ENCODE results near the gene DHRS1. TPM values are rescaled to one million over a fixed set of nuclear protein-coding genes. Genes with fewer than 3 reads are reported as not detected.

DHRS1 gene
- 10 to 100 TPM; 11.9 to 13.6 TPM for total RNA-seq

GRCh38 chr14:24299255-24300191, at the start of gene DHRS1, which contains the start of gene NOP9:
DHRS1 (minus strand) TSS chr14:24299780; CDS start chr14:24299106, 674 bp downstream.
NOP9 (plus strand) TSS chr14:24299850; CDS start chr14:24299955, 105 bp downstream.
- ATAC-seq (peak; percentile 76), DNase-seq (peak; percentile 94)
- no peak for TF ChIP-seq CTCF (IDR thresholded peaks at IDR 0.05)
- H3K4me3 Mint-ChIP-seq, result peak within 1 kb of the TSS; percentile 89
- H3K27ac Mint-ChIP-seq, result peak within 1 kb of the TSS; percentile 88
- peaks cover 40% of the 10 kb centered on the region for H3K4me1 Mint-ChIP-seq (ENCODE audit: low read depth)
- no peaks in the 10 kb centered on the region for H3K27me3 Mint-ChIP-seq
- intact Hi-C loops (cut with micrococcal nuclease), result no loop called here
- H3K9me3 Mint-ChIP-seq, result no peaks in the 10 kb centered on the region
- peaks cover 30% of the 10 kb centered on the region for H3K36me3 Mint-ChIP-seq (ENCODE audit: low read depth)
- ChIA-PET CTCF (interaction anchor here (0.9 to 28.2 kb wide), 15 partner anchors 9 to 139 kb away, joined by 3 to 873 read pairs (median 10); partner anchors contain the start of genes CHMP4A, CIDEB, GMPR2 and IRF9), POLR2A (interaction anchor here (0.5 to 6.5 kb wide), 17 partner anchors 9 to 139 kb away, joined by 3 to 54 read pairs (median 7); partner anchors contain the start of genes GMPR2, LTB4R, LTB4R2 and MDP1)

- no peak for TF ChIP-seq CTCF (IDR thresholded peaks at IDR 0.05)
- CTCF ChIA-PET, result interaction anchor here (1.0 to 5.7 kb wide), 2 partner anchors 8 to 15 kb away, joined by 3 to 70 read pairs; partner anchors contain the start of genes ADCY4 and RIPK3
- H3K9me3 Mint-ChIP-seq, result no peaks in the 10 kb centered on the region
- ATAC-seq (no peak), DNase-seq (no peak)
- H3K27ac Mint-ChIP-seq, result no peak overlapping the region
- POLR2A ChIA-PET, result interaction anchor here (0.6 to 0.7 kb wide), 2 partner anchors 63 to 962 kb away, joined by 3 to 4 read pairs; no protein-coding TSS in a partner anchor
- intact Hi-C loops (cut with micrococcal nuclease), result no loop called here
- peaks cover 31% of the 10 kb centered on the region for H3K27me3 Mint-ChIP-seq
- no peak overlapping the region for H3K4me3 Mint-ChIP-seq
- H3K4me1 Mint-ChIP-seq (ENCODE audit: low read depth), result no peaks in the 10 kb centered on the region
- H3K36me3 Mint-ChIP-seq (ENCODE audit: low read depth), result no peaks in the 10 kb centered on the region
Measured at GRCh38 chr14:24348186-24348585, 48.6 kb upstream of the DHRS1 start.

- Mint-ChIP-seq H3K4me1 (ENCODE audit: low read depth) (no peaks in the 10 kb centered on the region), H3K27ac (no peak overlapping the region), H3K27me3 (peaks cover 27% of the 10 kb centered on the region), H3K9me3 (no peaks in the 10 kb centered on the region), H3K4me3 (no peak overlapping the region), H3K36me3 (ENCODE audit: low read depth) (no peaks in the 10 kb centered on the region)
- CTCF ChIA-PET, result interaction anchor here (1.3 to 5.7 kb wide), 3 partner anchors 14 to 89 kb away, joined by 3 to 70 read pairs (median 8); partner anchors contain the start of gene ADCY4
- ATAC-seq, result no peak
- intact Hi-C loops (cut with micrococcal nuclease), result no loop called here
- POLR2A ChIA-PET, result no interaction called here
- DNase-seq, result no peak
- TF ChIP-seq CTCF (IDR thresholded peaks at IDR 0.05), result no peak
Measured at GRCh38 chr14:24347134-24347533, 47.6 kb upstream of the DHRS1 start.

- DNase-seq, result no peak
- intact Hi-C loops (cut with micrococcal nuclease), result no loop called here
- no peaks in the 10 kb centered on the region for H3K36me3 Mint-ChIP-seq (ENCODE audit: low read depth)
- peaks cover 13% of the 10 kb centered on the region for H3K27me3 Mint-ChIP-seq
- ChIA-PET POLR2A (no interaction called here), CTCF (interaction anchor here (1.0 to 5.7 kb wide), 4 partner anchors 11 to 88 kb away, joined by 3 to 70 read pairs (median 4); partner anchors contain the start of gene ADCY4)
- no peak overlapping the region for H3K27ac Mint-ChIP-seq
- H3K4me1 Mint-ChIP-seq (ENCODE audit: low read depth), result peaks cover under 1% of the 10 kb centered on the region
- H3K4me3 Mint-ChIP-seq, result no peak overlapping the region
- no peaks in the 10 kb centered on the region for H3K9me3 Mint-ChIP-seq
- no peak for TF ChIP-seq CTCF (IDR thresholded peaks at IDR 0.05)
- ATAC-seq, result no peak
Measured at GRCh38 chr14:24343795-24344660, 44.4 kb upstream of the DHRS1 start.

Measured in activated CD8-positive, alpha-beta T cell treated with anti-CD3 and anti-CD28 coated beads for 36 hours (primary cell).